H1 (cell line): ENCODE results near the gene SLC2A13. TPM values are rescaled to one million over a fixed set of nuclear protein-coding genes. Genes with fewer than 3 reads are reported as not detected.

ENCODE experiments used
- CTCF ChIA-PET: fragments of 300-600 bp; sonication (Branson Sonifier 250); formaldehyde crosslinking; loops from one replicate; lab custom pipeline; 2021; ENCODE audit not compliant: partially characterized antibody; lab: Charles Lee
- POLR2A ChIA-PET: fragments of 300-600 bp; sonication (Branson Sonifier 250); formaldehyde crosslinking; loops from one replicate; lab custom pipeline; 2021; ENCODE audit warnings: inconsistent platforms; ENCODE audit not compliant: partially characterized antibody; lab: Charles Lee
- DNase-seq, 2 experiments: peaks; one replicate each; pipeline versions ENCODE4 v3.0.0 to v3.0.0-alpha.2; 2010 to 2022; ENCODE audit warnings: low spot score in 2 of 2, low read depth in 1 of 2, mixed read lengths in 1 of 2
- FAIRE-seq: peaks from 2 replicates; lab custom pipeline; 2011; peaks lifted over from hg19 to GRCh38; lab: Jason Lieb, UNC
- H2AFZ ChIP-seq: 2 replicates; pipeline ENCODE4 v1.8.1; 2012; ENCODE audit warnings: low read length, inconsistent platforms
- H2AK5ac ChIP-seq: 2 replicates; pipeline ENCODE4 v1.6.1; 2013; ENCODE audit warnings: low read depth, low read length
- H2BK120ac ChIP-seq: replicated peaks from 2 replicates; pipeline ENCODE3; 2013; ENCODE audit warnings: low read depth, low read length, inconsistent platforms
- H2BK12ac ChIP-seq: 2 replicates; pipeline ENCODE4 v1.6.1; 2013; ENCODE audit warnings: low read depth, low read length
- H2BK15ac ChIP-seq: 2 replicates; pipeline ENCODE4 v1.6.1; 2013; ENCODE audit warnings: low read length
- H2BK20ac ChIP-seq: 2 replicates; pipeline ENCODE4 v1.6.1; 2013; ENCODE audit warnings: low read length
- H2BK5ac ChIP-seq: 2 replicates; pipeline ENCODE4 v1.6.1; 2013; ENCODE audit warnings: low read depth, low read length
- H3K14ac ChIP-seq: 2 replicates; pipeline ENCODE4 v1.6.1; 2013; ENCODE audit warnings: inconsistent platforms; ENCODE audit not compliant: insufficient read length
- H3K18ac ChIP-seq: 2 replicates; pipeline ENCODE4 v1.6.1; 2013; ENCODE audit warnings: low read length; ENCODE audit errors: extremely low read depth
- H3K23ac ChIP-seq: 2 replicates; pipeline ENCODE4 v1.6.1; 2013; ENCODE audit warnings: inconsistent platforms; ENCODE audit not compliant: insufficient read length
- H3K23me2 ChIP-seq: 2 replicates; pipeline ENCODE4 v1.6.1; 2013; ENCODE audit warnings: low read depth, low read length
- H3K27ac ChIP-seq: 2 replicates; pipeline ENCODE4 v1.6.1; 2011; ENCODE audit warnings: low read depth, low read length, inconsistent platforms
- H3K27me3 ChIP-seq, 4 experiments: replicated peaks in 1 of 4; 1 replicate in 1 of 4; 2 replicates in 3 of 4; pipeline versions ENCODE4 v1.6.1 to v1.8.1; 2011 to 2013; ENCODE audit warnings: low read length in 3 of 4, mild to moderate bottlenecking in 3 of 4, inconsistent platforms in 2 of 4, mixed read lengths in 2 of 4, moderate library complexity in 1 of 4; ENCODE audit not compliant: control insufficient read depth in 3 of 4, insufficient read depth in 3 of 4; ENCODE audit errors: extremely low read depth in 1 of 4
- H3K36me3 ChIP-seq, 4 experiments: 2 replicates each; pipeline versions ENCODE4 v1.6.1 to v1.8.1; 2011 to 2013; ENCODE audit warnings: mild to moderate bottlenecking in 4 of 4, low read length in 3 of 4, moderate library complexity in 2 of 4, control low read depth in 1 of 4, inconsistent platforms in 1 of 4; ENCODE audit not compliant: insufficient read depth in 4 of 4, control insufficient read depth in 2 of 4
- H3K4ac ChIP-seq: replicated peaks from 2 replicates; pipeline ENCODE3; 2013; ENCODE audit warnings: low read length, low read depth, mixed read lengths, inconsistent platforms; ENCODE audit not compliant: insufficient read length
- H3K4me1 ChIP-seq, 4 experiments: replicated peaks in 1 of 4; 1 replicate in 1 of 4; 2 replicates in 3 of 4; pipeline versions ENCODE4 v1.6.1 to v1.8.1; 2011 to 2013; ENCODE audit warnings: low read length in 3 of 4, inconsistent platforms in 2 of 4, mixed read lengths in 1 of 4; ENCODE audit not compliant: insufficient read depth in 4 of 4, control insufficient read depth in 3 of 4
- H3K4me2 ChIP-seq, 2 experiments: 2 replicates each; pipeline versions ENCODE4 v1.6.1 to v1.8.1; 2011 to 2013; ENCODE audit warnings: low read depth in 2 of 2, low read length in 2 of 2, control low read depth in 1 of 2, inconsistent platforms in 1 of 2, mild to moderate bottlenecking in 1 of 2; ENCODE audit not compliant: insufficient read depth in 1 of 2
- H3K4me3 ChIP-seq, 4 experiments: fragments of 200-600, 300-600 bp in 1 of 4; sonication (generic), shearing (Covaris generic), sonication (Bioruptor Twin) in 1 of 4; 2 replicates each; pipeline versions ENCODE4 v1.5.1 to v1.8.1; 2011 to 2016; ENCODE audit warnings: low read length in 4 of 4, low read depth in 3 of 4, control low read depth in 2 of 4, inconsistent platforms in 2 of 4, mild to moderate bottlenecking in 2 of 4, mixed read lengths in 1 of 4, moderate library complexity in 1 of 4; ENCODE audit not compliant: insufficient read depth in 2 of 4; ENCODE audit errors: extremely low read depth in 1 of 4
- H3K56ac ChIP-seq: replicated peaks from 2 replicates; pipeline ENCODE3; 2013; ENCODE audit warnings: low read depth, mild to moderate bottlenecking, mixed read lengths, low read length, inconsistent platforms; ENCODE audit not compliant: insufficient read length
- H3K79me1 ChIP-seq: 2 replicates; pipeline ENCODE4 v1.6.1; 2013; ENCODE audit warnings: low read depth, low read length, control low read depth
- H3K79me2 ChIP-seq, 2 experiments: 2 replicates each; pipeline versions ENCODE4 v1.6.1 to v1.8.1; 2012 to 2013; ENCODE audit warnings: low read length in 2 of 2, mild to moderate bottlenecking in 2 of 2, inconsistent platforms in 1 of 2; ENCODE audit not compliant: insufficient read depth in 2 of 2, control insufficient read depth in 1 of 2
- H3K9ac ChIP-seq, 4 experiments: replicated peaks in 1 of 4; 1 replicate in 1 of 4; 2 replicates in 3 of 4; pipeline versions ENCODE4 v1.6.1 to v1.8.1; 2011 to 2013; ENCODE audit warnings: low read depth in 3 of 4, low read length in 3 of 4, control low read depth in 2 of 4, mild to moderate bottlenecking in 2 of 4, moderate library complexity in 2 of 4, inconsistent platforms in 1 of 4; ENCODE audit errors: extremely low read depth in 1 of 4
- H3K9me3 ChIP-seq, 2 experiments: 2 replicates each; pipeline versions ENCODE4 v1.6.1 to v1.8.1; 2012 to 2013; ENCODE audit warnings: mild to moderate bottlenecking in 2 of 2, moderate library complexity in 2 of 2, control low read depth in 1 of 2, inconsistent platforms in 1 of 2, low read depth in 1 of 2, low read length in 1 of 2, mixed read lengths in 1 of 2; ENCODE audit not compliant: insufficient read depth in 2 of 2
- H4K20me1 ChIP-seq, 2 experiments: replicated peaks in 1 of 2; 2 replicates each; pipeline versions ENCODE3 to v1.8.1; 2011 to 2013; ENCODE audit warnings: inconsistent platforms in 2 of 2, low read length in 2 of 2, mild to moderate bottlenecking in 1 of 2; ENCODE audit not compliant: insufficient read depth in 2 of 2, control insufficient read depth in 1 of 2
- H4K5ac ChIP-seq: 2 replicates; pipeline ENCODE4 v1.6.1; 2013; ENCODE audit warnings: low read length, low read depth, mixed read lengths, inconsistent platforms; ENCODE audit not compliant: insufficient read length
- H4K8ac ChIP-seq: 2 replicates; pipeline ENCODE4 v1.8.0; 2013; ENCODE audit warnings: mild to moderate bottlenecking, moderate library complexity, low read length, inconsistent platforms; ENCODE audit not compliant: insufficient read depth; ENCODE audit errors: extremely low read depth
- H4K91ac ChIP-seq: replicated peaks from 2 replicates; pipeline ENCODE3; 2013; ENCODE audit warnings: low read length, mixed read lengths, inconsistent platforms; ENCODE audit not compliant: insufficient read length
- CTCF ChIP-seq, 3 experiments: IDR thresholded peaks; 1 replicate in 2 of 3; 2 replicates in 1 of 3; pipeline versions ENCODE4 v1.5.1 to v1.6.1; 2011; ENCODE audit warnings: low read length in 3 of 3, mild to moderate bottlenecking in 3 of 3, inconsistent platforms in 2 of 3, low read depth in 1 of 3, moderate library complexity in 1 of 3; ENCODE audit not compliant: insufficient read depth in 1 of 3; ENCODE audit errors: control extremely low read depth in 1 of 3
- E2F6 ChIP-seq: IDR thresholded peaks from 2 replicates; pipeline ENCODE4 v1.6.1; 2012; ENCODE audit warnings: inconsistent platforms
- GABPA ChIP-seq: IDR thresholded peaks from 2 replicates; pipeline ENCODE4 v1.6.1; 2011; ENCODE audit warnings: mild to moderate bottlenecking, low read length, moderate library complexity, borderline replicate concordance; ENCODE audit not compliant: insufficient read depth
- GTF2F1 ChIP-seq: IDR thresholded peaks from 2 replicates; pipeline ENCODE4 v1.6.1; 2012; ENCODE audit warnings: low read depth, low read length, improper control_type of control experiment, borderline replicate concordance
- POU5F1 ChIP-seq: IDR thresholded peaks from 2 replicates; pipeline ENCODE4 v1.6.1; 2011; ENCODE audit warnings: low read depth, mild to moderate bottlenecking, low read length, moderate library complexity
- WGBS, 2 experiments: shearing (Covaris generic) in 1 of 2; methylation state at CpG; one replicate each; pipeline versions ENCODE4 v1.1.6 to v1.1.7; 2013 to 2015; ENCODE audit warnings: low lambda C conversion rate in 2 of 2, mixed read lengths in 2 of 2, inconsistent platforms in 1 of 2, low coverage in 1 of 2, missing lambda C conversion rate in 1 of 2; ENCODE audit not compliant: insufficient replicate concordance in 2 of 2, insufficient coverage in 1 of 2, insufficient read length in 1 of 2; ENCODE audit errors: extremely low coverage in 1 of 2, missing lambda C conversion rate in 1 of 2; 5-methylcytosine and 5-hydroxymethylcytosine counted together
- polyA plus RNA-seq, 7 experiments: library from polyadenylated mRNA; depleted of rRNA in 3 of 7; stranded (reverse) in 5 of 7; unstranded in 2 of 7; fragments of >200 nt in 5 of 7; fragments of 200-250 nt in 2 of 7; gene quantifications; 1 replicate in 5 of 7; 2 replicates in 1 of 7; 4 replicates in 1 of 7; pipeline versions ENCODE4 v1.2.1 to v1.2.3, GENCODE V29; 2011 to 2013; ENCODE audit warnings: missing spikeins in 2 of 7, mixed read lengths in 2 of 7
- total RNA-seq: library from RNA; stranded (reverse); fragmentation: NEBNext Ultra II Directional; extraction: Animal tissue kit (Norgen Biotek cat#: 25700); gene quantifications from 2 replicates; pipeline ENCODE4 v1.2.1, GENCODE V29; 2021
- TF ChIP-seq, protein P1 (sequence below): IDR thresholded peaks from 2 replicates; pipeline ENCODE4 v1.6.1; 2012; ENCODE audit warnings: inconsistent platforms

Gene SLC2A13
- total and polyA plus RNA-seq, 2 of the 8 experiments (the other 6 are each of a cell fraction or from before 2014, with no cell fraction given), result 2.8 to 9.6 TPM

- Histone ChIP-seq H3K79me2 (no peaks in the 10 kb centered on the region), H2BK15ac (no peak overlapping the region), H3K56ac (no peak overlapping the region), H4K8ac (no peak overlapping the region), H3K36me3 (no peaks in the 10 kb centered on the region; a peak in 1 of 8 replicates), H3K27ac (no peak overlapping the region), H2BK12ac (no peak overlapping the region), H2AK5ac (no peak overlapping the region), H3K4me3 (no peak overlapping the region), H3K23ac (no peak overlapping the region), H3K23me2 (no peaks in the 10 kb centered on the region), H3K14ac (no peak overlapping the region), H3K18ac (no peak overlapping the region), H3K4ac (no peak overlapping the region), H2BK20ac (no peak overlapping the region), H3K79me1 (no peaks in the 10 kb centered on the region), H4K20me1 (no peaks in the 10 kb centered on the region), H3K4me2 (no peak overlapping the region), H3K27me3 (no peaks in the 10 kb centered on the region), H3K4me1 (no peaks in the 10 kb centered on the region), H2AFZ (no peak overlapping the region), H4K5ac (no peak overlapping the region), H3K9me3 (no peaks in the 10 kb centered on the region), H2BK120ac (no peak overlapping the region), H3K9ac (no peak overlapping the region), H4K91ac (no peak overlapping the region), H2BK5ac (no peak overlapping the region)
- CTCF ChIA-PET, result no interaction called here
- POLR2A ChIA-PET, result interaction anchor here (1.3 kb wide), 1 partner anchor 20 kb away, joined by 3 read pairs; no protein-coding TSS in a partner anchor
- DNase-seq (no peak), FAIRE-seq (no peak)
- WGBS, 2 experiments, result 84% methylated on average over 3 of the region's 3 CpGs; no CpG with 5 or more reads in 1 of the 2 experiments
- TF ChIP-seq GABPA (no peak), CTCF (IDR thresholded peaks at IDR 0.05; ENCODE audit: control extremely low read depth in 1 of 3, insufficient read depth in 1 of 3, low read depth in 1 of 3, low read length in 3 of 3) (no peak), GTF2F1 (no peak), POU5F1 (no peak), E2F6 (no peak)
- TF ChIP-seq, protein P1, sequence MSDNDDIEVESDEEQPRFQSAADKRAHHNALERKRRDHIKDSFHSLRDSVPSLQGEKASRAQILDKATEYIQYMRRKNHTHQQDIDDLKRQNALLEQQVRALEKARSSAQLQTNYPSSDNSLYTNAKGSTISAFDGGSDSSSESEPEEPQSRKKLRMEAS, result no peak
Measured at GRCh38 chr12:39772821-39773259, 333.0 kb downstream of the SLC2A13 start.
